Colonic mucosa (tissue), 4 donors: ENCODE results near the gene WDR48. TPM values are rescaled to one million over a fixed set of nuclear protein-coding genes. Genes with fewer than 3 reads are reported as not detected.

Source experiments
- DNase-seq: peaks from one replicate; pipeline ENCODE4 v3.0.0-alpha.2; 2020
- H3K27ac ChIP-seq: fragments of 200-600 bp; one replicate; pipeline ENCODE4 v1.8.0; 2021
- H3K27me3 ChIP-seq: fragments of 200-600 bp; one replicate; pipeline ENCODE4 v1.8.0; 2021
- H3K36me3 ChIP-seq: fragments of 200-600 bp; one replicate; pipeline ENCODE4 v1.8.0; 2021
- H3K4me1 ChIP-seq: fragments of 200-600 bp; one replicate; pipeline ENCODE4 v1.8.0; 2021; ENCODE audit warnings: mild to moderate bottlenecking
- H3K4me3 ChIP-seq: fragments of 200-600 bp; one replicate; pipeline ENCODE4 v1.8.0; 2021
- H3K9ac ChIP-seq, 2 donors: one replicate each; pipeline ENCODE4 v1.7.0; 2013; ENCODE audit warnings: control low read depth in 2 of 2, low read depth in 2 of 2, low read length in 2 of 2
- H3K9me3 ChIP-seq: fragments of 200-600 bp; one replicate; pipeline ENCODE4 v1.8.0; 2021
- CTCF ChIP-seq: fragments of 200-600 bp; IDR thresholded peaks from one replicate; pipeline ENCODE4 v1.8.0; 2022; ENCODE audit warnings: antibody characterized with exemption, mild to moderate bottlenecking
- intact Hi-C: fragments of 100-400 bp; cut with DNase I; formaldehyde crosslinking; loops from one replicate; pipeline ENCODE4 v1.14.1; 2022
- total RNA-seq, 2 donors: library from RNA; stranded (reverse); fragmentation: NEBNext Ultra II Directional in 1 of 2; extraction: Animal tissue kit (Norgen Biotek cat#: 25700) in 1 of 2; gene quantifications; one replicate each; pipeline ENCODE4 v1.2.1, GENCODE V29; 2021
- donor health status: healthy.
- donor health status: DM: no; HTN: no; CAD: no.
- donor health status: DM: no; HTN: no; CAD: no.

The WDR48 gene
- total RNA-seq, 2 donors from 2014 or later: 26.1 to 51.2 TPM

- no peaks in the 10 kb centered on the region for H3K36me3 ChIP-seq
- DNase-seq: no peak
- no peaks in the 10 kb centered on the region for H3K9me3 ChIP-seq
- H3K4me1 ChIP-seq: peaks cover 5% of the 10 kb centered on the region
- no peak for TF ChIP-seq CTCF
- intact Hi-C loops: loop anchor here (5.0 to 10.0 kb wide), 2 partner anchors 160 to 257 kb away; partner anchors contain the start of gene SLC25A38
- no peaks in the 10 kb centered on the region for H3K27me3 ChIP-seq
- H3K9ac ChIP-seq: no peak overlapping the region
- no peak overlapping the region for H3K4me3 ChIP-seq
- H3K27ac ChIP-seq: no peak overlapping the region
These were observed 75.6 kb downstream of the WDR48 start for GRCh38 chr3:39127269-39127907.

- intact Hi-C loops: loop anchor here (5.0 to 10.0 kb wide), 2 partner anchors 159 to 257 kb away; partner anchors contain the start of gene SLC25A38
- H3K9ac ChIP-seq: no peak overlapping the region
- no peaks in the 10 kb centered on the region for H3K27me3 ChIP-seq
- no peak overlapping the region for H3K4me3 ChIP-seq
- H3K4me1 ChIP-seq: peaks cover 5% of the 10 kb centered on the region
- no peaks in the 10 kb centered on the region for H3K9me3 ChIP-seq
- H3K27ac ChIP-seq: no peak overlapping the region
- TF ChIP-seq CTCF: no peak
- H3K36me3 ChIP-seq: no peaks in the 10 kb centered on the region
- no peak for DNase-seq
These were observed 76.1 kb downstream of the WDR48 start for GRCh38 chr3:39127908-39128304.

GRCh38 chr3:39128951-39129350, 77.1 kb downstream of the WDR48 start:
- Histone ChIP-seq H3K4me1 (peaks cover 5% of the 10 kb centered on the region), H3K27me3 (no peaks in the 10 kb centered on the region), H3K27ac (no peak overlapping the region), H3K9ac (no peak overlapping the region), H3K4me3 (no peak overlapping the region), H3K36me3 (no peaks in the 10 kb centered on the region), H3K9me3 (no peaks in the 10 kb centered on the region)
- DNase-seq: no peak
- intact Hi-C loops: loop anchor here (5.0 to 10.0 kb wide), 2 partner anchors 158 to 256 kb away; partner anchors contain the start of gene SLC25A38
- TF ChIP-seq CTCF: no peak

- no peak overlapping the region for H3K4me3 ChIP-seq
- H3K27me3 ChIP-seq: no peaks in the 10 kb centered on the region
- no peak for DNase-seq
- no peak overlapping the region for H3K9ac ChIP-seq
- no peak for TF ChIP-seq CTCF
- H3K36me3 ChIP-seq: no peaks in the 10 kb centered on the region
- no peak overlapping the region for H3K27ac ChIP-seq
- H3K9me3 ChIP-seq: no peaks in the 10 kb centered on the region
- intact Hi-C loops: no loop called here
- H3K4me1 ChIP-seq: peaks cover 5% of the 10 kb centered on the region
These were observed 78.2 kb downstream of the WDR48 start for GRCh38 chr3:39130026-39130425.

- no peak for DNase-seq
- Histone ChIP-seq H3K36me3 (no peaks in the 10 kb centered on the region), H3K9ac (no peak overlapping the region), H3K27ac (no peak overlapping the region), H3K27me3 (no peaks in the 10 kb centered on the region), H3K4me1 (peaks cover 1% of the 10 kb centered on the region), H3K9me3 (no peaks in the 10 kb centered on the region), H3K4me3 (no peak overlapping the region)
- no peak for TF ChIP-seq CTCF
- intact Hi-C loops: no loop called here
These were observed 79.0 kb downstream of the WDR48 start for GRCh38 chr3:39130693-39131265.
